GM21381 (cell line): ENCODE measurements around the gene PLSCR3.

ENCODE experiments used
- ATAC-seq: cut with Tn5 transposase; IDR thresholded peaks from one replicate; pipeline ENCODE4 v1.9.1; 2021; ENCODE audit warnings: mild to moderate bottlenecking, moderate library complexity; ENCODE audit not compliant: unreplicated experiment

PLSCR3 gene

GRCh38 chr17:7426896-7427489, 32.7 kb upstream of the PLSCR3 start:
- ATAC-seq = no peak

GRCh38 chr17:7426203-7426863, 32.0 kb upstream of the PLSCR3 start:
- no peak for ATAC-seq

GRCh38 chr17:7425756-7426155, 31.4 kb upstream of the PLSCR3 start:
- ATAC-seq = no peak

- no peak for ATAC-seq
These were observed 31.0 kb upstream of the PLSCR3 start, which contains the start of gene SPEM2 for GRCh38 chr17:7425316-7425715. SPEM2 (plus strand) TSS chr17:7425616; CDS start chr17:7425689, 73 bp downstream.

GRCh38 chr17:7423679-7424078, 29.4 kb upstream of the PLSCR3 start:
- no peak for ATAC-seq

- ATAC-seq = no peak
These were observed 26.9 kb upstream of the PLSCR3 start for GRCh38 chr17:7421186-7421585.

GRCh38 chr17:7419819-7420610, 25.7 kb upstream of the PLSCR3 start, which contains the start of gene SPEM1:
SPEM1 (plus strand) TSS chr17:7420324; CDS start chr17:7420385, 61 bp downstream.
- ATAC-seq = no peak

GRCh38 chr17:7418472-7419152, 24.3 kb upstream of the PLSCR3 start:
- ATAC-seq = no peak

- no peak for ATAC-seq
These were observed 22.8 kb upstream of the PLSCR3 start for GRCh38 chr17:7417056-7417655.

GRCh38 chr17:7416323-7416722, 22.0 kb upstream of the PLSCR3 start:
- ATAC-seq = no peak

- ATAC-seq = no peak
These were observed 21.5 kb upstream of the PLSCR3 start for GRCh38 chr17:7415784-7416183.

- ATAC-seq = no peak
These were observed 20.5 kb upstream of the PLSCR3 start for GRCh38 chr17:7414837-7415236.

- ATAC-seq = no peak
These were observed 19.1 kb upstream of the PLSCR3 start for GRCh38 chr17:7413346-7413985.

GRCh38 chr17:7411427-7411750, 17.1 kb upstream of the PLSCR3 start:
- no peak for ATAC-seq

GRCh38 chr17:7410634-7411426, 16.5 kb upstream of the PLSCR3 start:
- ATAC-seq = no peak

GRCh38 chr17:7409716-7410115, 15.4 kb upstream of the PLSCR3 start:
- ATAC-seq = no peak

- ATAC-seq = no peak
These were observed 14.5 kb upstream of the PLSCR3 start for GRCh38 chr17:7408863-7409262.

GRCh38 chr17:7408252-7408727, 14.0 kb upstream of the PLSCR3 start:
- no peak for ATAC-seq

- no peak for ATAC-seq
These were observed 13.3 kb upstream of the PLSCR3 start, which contains the start of gene NLGN2 for GRCh38 chr17:7407485-7408251. NLGN2 (plus strand) TSS chr17:7407845; CDS start chr17:7408256, 411 bp downstream.
